Measurements from ENCODE around the gene TRIP6. TPM values are rescaled to one million over a fixed set of nuclear protein-coding genes. Genes with fewer than 3 reads are reported as not detected.

Gene TRIP6
- polyA plus RNA-seq, 4 donors: 3.4 to 35.7 (median 16.7) TPM

GRCh38 chr7:100873599-100874299 is 6.6 kb downstream of the TRIP6 start:
- H3K27ac ChIP-seq (ENCODE audit: low read depth in 1 of 3, low read length in 2 of 3): peak overlapping the region in 2 of 3 donors; percentile 86 to 99
- peak overlapping the region in 1 of 3 donors; percentile 86 for H3K4me3 ChIP-seq (ENCODE audit: low read depth in 1 of 3, low read length in 3 of 3)
- H3K27me3 ChIP-seq (ENCODE audit: control insufficient read depth in 3 of 3, insufficient read depth in 3 of 3, low read length in 3 of 3): no peaks in the 10 kb centered on the region
- no peaks in the 10 kb centered on the region for H3K9me3 ChIP-seq (ENCODE audit: control insufficient read depth in 2 of 2, insufficient read depth in 1 of 2, low read depth in 1 of 2, low read length in 1 of 2)
- WGBS, 3 donors: 95% methylated on average over 10 of the region's 10 CpGs
- no peak for DNase-seq
- FAIRE-seq: no peak
- H3K36me3 ChIP-seq (ENCODE audit: control insufficient read depth in 3 of 3, insufficient read depth in 2 of 3, low read depth in 1 of 3, low read length in 3 of 3): peaks cover 0 to 74% (median 2%) of the 10 kb centered on the region in 3 donors
- H3K4me1 ChIP-seq (ENCODE audit: control insufficient read depth in 3 of 3, insufficient read depth in 2 of 3, low read depth in 1 of 3, low read length in 2 of 3): peaks cover 3 to 20% (median 14%) of the 10 kb centered on the region in 3 donors

DNA sequence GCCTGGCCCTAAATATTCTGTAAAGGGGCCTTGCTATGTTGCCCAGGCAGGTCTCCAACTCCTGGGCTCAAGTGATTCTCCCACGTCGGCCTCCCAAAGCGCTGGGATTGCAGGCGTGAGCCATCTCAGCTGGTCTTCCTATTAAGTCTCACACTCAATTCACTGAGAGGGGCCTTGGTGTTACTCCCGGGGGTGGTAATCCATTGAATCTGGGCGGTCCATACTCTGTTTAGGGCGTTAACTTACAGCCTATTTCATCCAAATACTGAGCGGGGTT is 7.1 kb downstream of the TRIP6 start:
- Histone ChIP-seq H3K27ac (ENCODE audit: low read depth in 1 of 3, low read length in 2 of 3) (peak overlapping the region; percentile 81 to 99 (median 86)), H3K36me3 (ENCODE audit: control insufficient read depth in 3 of 3, insufficient read depth in 2 of 3, low read depth in 1 of 3, low read length in 3 of 3) (peaks cover 0 to 74% (median 2%) of the 10 kb centered on the region in 3 donors), H3K27me3 (ENCODE audit: control insufficient read depth in 3 of 3, insufficient read depth in 3 of 3, low read length in 3 of 3) (no peaks in the 10 kb centered on the region), H3K4me1 (ENCODE audit: control insufficient read depth in 3 of 3, insufficient read depth in 2 of 3, low read depth in 1 of 3, low read length in 2 of 3) (peaks cover 3 to 16% (median 14%) of the 10 kb centered on the region in 3 donors), H3K4me3 (ENCODE audit: low read depth in 1 of 3, low read length in 3 of 3) (peak overlapping the region in 2 of 3 donors; percentile 86 to 98), H3K9me3 (ENCODE audit: control insufficient read depth in 2 of 2, insufficient read depth in 1 of 2, low read depth in 1 of 2, low read length in 1 of 2) (no peaks in the 10 kb centered on the region)
- FAIRE-seq (no peak), DNase-seq (no peak)
- 48 to 61% (median 60%) methylated on average over 8 of the region's 8 CpGs for WGBS, 3 donors

GRCh38 chr7:100874577-100875355 is 7.6 kb downstream of the TRIP6 start, which contains the start of gene SRRT:
Gene SRRT (plus strand): TSS chr7:100875103. CDS start chr7:100875591, 488 bp downstream.
- peaks cover 0 to 77% (median 2%) of the 10 kb centered on the region in 3 donors for H3K36me3 ChIP-seq (ENCODE audit: control insufficient read depth in 3 of 3, insufficient read depth in 2 of 3, low read depth in 1 of 3, low read length in 3 of 3)
- FAIRE-seq: no peak
- WGBS, 3 donors: 2% methylated on average over 55 to 79 of the region's 79 CpGs
- H3K4me1 ChIP-seq (ENCODE audit: control insufficient read depth in 3 of 3, insufficient read depth in 2 of 3, low read depth in 1 of 3, low read length in 2 of 3): peaks cover 3 to 16% (median 14%) of the 10 kb centered on the region in 3 donors
- peak; percentile 98 to 99 for DNase-seq
- peak within 1 kb of the TSS; percentile 81 to 99 (median 86) for H3K27ac ChIP-seq (ENCODE audit: low read depth in 1 of 3, low read length in 2 of 3)
- H3K27me3 ChIP-seq (ENCODE audit: control insufficient read depth in 3 of 3, insufficient read depth in 3 of 3, low read length in 3 of 3): no peaks in the 10 kb centered on the region
- no peaks in the 10 kb centered on the region for H3K9me3 ChIP-seq (ENCODE audit: control insufficient read depth in 2 of 2, insufficient read depth in 1 of 2, low read depth in 1 of 2, low read length in 1 of 2)
- H3K4me3 ChIP-seq (ENCODE audit: low read depth in 1 of 3, low read length in 3 of 3): peak within 1 kb of the TSS; percentile 86 to 98 (median 93)

DNA sequence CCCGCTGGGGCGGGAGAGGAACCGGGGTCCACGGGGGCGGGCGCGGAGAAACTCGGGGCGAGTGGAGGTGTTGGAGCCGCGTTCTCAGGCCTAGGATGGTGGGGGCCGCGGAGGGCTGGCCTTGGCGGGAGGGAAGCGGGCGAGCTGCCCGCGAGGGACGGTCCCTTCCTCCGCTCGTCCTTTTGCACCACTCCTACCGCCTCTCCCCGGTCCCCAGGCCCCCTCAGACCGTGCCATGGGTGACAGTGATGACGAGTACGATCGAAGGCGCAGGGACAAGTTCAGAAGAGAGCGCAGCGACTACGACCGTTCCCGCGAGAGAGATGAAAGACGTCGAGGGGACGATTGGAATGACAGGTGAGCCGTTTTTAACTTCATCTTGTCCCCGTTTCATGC is 8.2 kb downstream of the TRIP6 start:
- WGBS, 3 donors: 0 to 1% (median 0%) methylated on average over 32 to 39 of the region's 39 CpGs
- DNase-seq: peak; percentile 33 to 65
- H3K36me3 ChIP-seq (ENCODE audit: control insufficient read depth in 3 of 3, insufficient read depth in 2 of 3, low read depth in 1 of 3, low read length in 3 of 3): peaks cover 0 to 78% (median 2%) of the 10 kb centered on the region in 3 donors
- H3K27ac ChIP-seq (ENCODE audit: low read depth in 1 of 3, low read length in 2 of 3): peak overlapping the region; percentile 58 to 93 (median 86)
- H3K9me3 ChIP-seq (ENCODE audit: control insufficient read depth in 2 of 2, insufficient read depth in 1 of 2, low read depth in 1 of 2, low read length in 1 of 2): no peaks in the 10 kb centered on the region
- H3K4me1 ChIP-seq (ENCODE audit: control insufficient read depth in 3 of 3, insufficient read depth in 2 of 3, low read depth in 1 of 3, low read length in 2 of 3): peaks cover 3 to 16% (median 14%) of the 10 kb centered on the region in 3 donors
- no peaks in the 10 kb centered on the region for H3K27me3 ChIP-seq (ENCODE audit: control insufficient read depth in 3 of 3, insufficient read depth in 3 of 3, low read length in 3 of 3)
- H3K4me3 ChIP-seq (ENCODE audit: low read depth in 1 of 3, low read length in 3 of 3): peak overlapping the region; percentile 86 to 98 (median 93)
- FAIRE-seq: no peak

DNA sequence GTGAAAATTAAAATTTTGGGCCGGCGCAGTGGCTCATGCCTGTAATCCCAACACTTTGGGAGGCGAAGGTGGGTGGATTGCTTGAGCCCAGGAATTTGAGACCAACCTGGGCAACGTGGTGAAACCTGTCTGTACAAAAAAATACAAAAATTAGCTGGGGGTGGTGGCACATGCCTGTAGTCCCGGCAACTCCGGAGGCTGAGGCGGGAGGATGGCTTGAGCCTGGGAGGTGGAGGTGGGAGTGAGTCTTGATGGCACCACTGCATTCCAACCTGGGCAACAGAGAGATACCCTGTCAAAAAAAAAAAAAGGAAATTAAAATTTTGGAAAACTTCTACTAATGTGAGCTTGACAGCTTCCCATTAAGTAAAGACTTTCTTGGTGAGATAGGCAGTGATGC is 10.8 kb downstream of the TRIP6 start:
- peaks cover 15 to 78% (median 15%) of the 10 kb centered on the region in 3 donors for H3K36me3 ChIP-seq (ENCODE audit: control insufficient read depth in 3 of 3, insufficient read depth in 2 of 3, low read depth in 1 of 3, low read length in 3 of 3)
- WGBS, 3 donors: 82 to 87% (median 82%) methylated on average over 7 of the region's 7 CpGs
- FAIRE-seq (no peak), DNase-seq (no peak)
- no peaks in the 10 kb centered on the region for H3K9me3 ChIP-seq (ENCODE audit: control insufficient read depth in 2 of 2, insufficient read depth in 1 of 2, low read depth in 1 of 2, low read length in 1 of 2)
- peaks cover 3 to 16% (median 14%) of the 10 kb centered on the region in 3 donors for H3K4me1 ChIP-seq (ENCODE audit: control insufficient read depth in 3 of 3, insufficient read depth in 2 of 3, low read depth in 1 of 3, low read length in 2 of 3)
- H3K27ac ChIP-seq (ENCODE audit: low read depth in 1 of 3, low read length in 2 of 3): no peak overlapping the region
- H3K4me3 ChIP-seq (ENCODE audit: low read depth in 1 of 3, low read length in 3 of 3): no peak overlapping the region
- no peaks in the 10 kb centered on the region for H3K27me3 ChIP-seq (ENCODE audit: control insufficient read depth in 3 of 3, insufficient read depth in 3 of 3, low read length in 3 of 3)

DNA sequence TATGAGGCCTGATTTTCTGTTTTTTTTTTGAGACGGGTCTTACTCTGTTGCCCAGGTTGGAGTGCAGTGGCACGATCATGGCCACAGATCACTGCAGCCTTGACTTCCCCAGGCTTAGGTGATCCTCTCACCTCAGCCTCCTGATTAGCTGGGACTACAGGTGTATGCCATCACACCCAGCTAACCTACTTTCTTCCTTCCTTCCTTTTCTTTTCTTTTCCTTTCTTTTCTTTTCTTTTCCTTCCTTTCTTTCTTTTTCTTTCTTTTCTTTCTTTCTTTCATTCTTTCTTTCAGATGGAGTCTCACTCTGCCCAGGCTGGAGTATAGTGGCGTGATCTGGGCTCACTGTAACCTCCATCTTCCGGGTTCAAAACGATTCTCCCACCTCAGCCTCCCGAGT is 11.5 kb downstream of the TRIP6 start:
- Histone ChIP-seq H3K27ac (ENCODE audit: low read depth in 1 of 3, low read length in 2 of 3) (no peak overlapping the region), H3K4me3 (ENCODE audit: low read depth in 1 of 3, low read length in 3 of 3) (no peak overlapping the region), H3K9me3 (ENCODE audit: control insufficient read depth in 2 of 2, insufficient read depth in 1 of 2, low read depth in 1 of 2, low read length in 1 of 2) (no peaks in the 10 kb centered on the region), H3K27me3 (ENCODE audit: control insufficient read depth in 3 of 3, insufficient read depth in 3 of 3, low read length in 3 of 3) (no peaks in the 10 kb centered on the region), H3K36me3 (ENCODE audit: control insufficient read depth in 3 of 3, insufficient read depth in 2 of 3, low read depth in 1 of 3, low read length in 3 of 3) (peaks cover 18 to 80% (median 22%) of the 10 kb centered on the region in 3 donors), H3K4me1 (ENCODE audit: control insufficient read depth in 3 of 3, insufficient read depth in 2 of 3, low read depth in 1 of 3, low read length in 2 of 3) (peaks cover 3 to 16% (median 14%) of the 10 kb centered on the region in 3 donors)
- WGBS, 3 donors: 64 to 81% (median 78%) methylated on average over 6 of the region's 6 CpGs
- FAIRE-seq: no peak
- no peak for DNase-seq

DNA sequence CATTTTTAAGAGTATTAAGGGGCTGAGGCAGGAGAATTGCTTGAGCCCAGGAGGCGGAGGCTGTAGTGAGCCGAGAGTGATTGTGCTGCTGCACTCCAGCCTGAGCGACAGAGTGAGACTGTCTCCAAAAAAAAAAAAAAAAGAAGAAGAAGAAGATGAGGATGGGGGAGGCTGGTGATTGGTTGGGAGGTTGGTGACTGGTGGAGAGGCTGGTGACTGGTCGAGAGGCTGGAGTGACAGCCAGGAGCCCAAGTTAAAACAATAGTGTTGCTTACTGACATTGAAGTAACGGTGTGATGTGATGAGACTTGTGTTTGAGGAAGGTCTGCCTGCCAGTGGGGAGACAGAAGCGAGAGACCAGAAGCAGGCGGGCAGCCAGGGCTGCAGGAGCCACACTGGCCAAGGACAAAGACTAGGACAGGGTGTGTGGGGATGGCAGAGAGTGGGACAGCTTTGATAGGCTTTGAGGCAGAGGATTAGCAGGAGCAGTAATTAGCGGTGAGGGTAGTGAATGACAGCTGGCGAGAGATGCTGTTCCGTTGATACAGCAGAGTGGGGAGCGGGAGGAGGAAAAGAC is 12.6 kb downstream of the TRIP6 start:
- Histone ChIP-seq H3K4me3 (ENCODE audit: low read depth in 1 of 3, low read length in 3 of 3) (no peak overlapping the region), H3K36me3 (ENCODE audit: control insufficient read depth in 3 of 3, insufficient read depth in 2 of 3, low read depth in 1 of 3, low read length in 3 of 3) (peaks cover 23 to 83% (median 28%) of the 10 kb centered on the region in 3 donors), H3K27ac (ENCODE audit: low read depth in 1 of 3, low read length in 2 of 3) (no peak overlapping the region), H3K9me3 (ENCODE audit: control insufficient read depth in 2 of 2, insufficient read depth in 1 of 2, low read depth in 1 of 2, low read length in 1 of 2) (no peaks in the 10 kb centered on the region), H3K27me3 (ENCODE audit: control insufficient read depth in 3 of 3, insufficient read depth in 3 of 3, low read length in 3 of 3) (no peaks in the 10 kb centered on the region), H3K4me1 (ENCODE audit: control insufficient read depth in 3 of 3, insufficient read depth in 2 of 3, low read depth in 1 of 3, low read length in 2 of 3) (peaks cover 3 to 14% (median 7%) of the 10 kb centered on the region in 3 donors)
- FAIRE-seq (no peak), DNase-seq (no peak)
- WGBS, 3 donors: 88 to 91% (median 89%) methylated on average over 11 of the region's 11 CpGs

DNA sequence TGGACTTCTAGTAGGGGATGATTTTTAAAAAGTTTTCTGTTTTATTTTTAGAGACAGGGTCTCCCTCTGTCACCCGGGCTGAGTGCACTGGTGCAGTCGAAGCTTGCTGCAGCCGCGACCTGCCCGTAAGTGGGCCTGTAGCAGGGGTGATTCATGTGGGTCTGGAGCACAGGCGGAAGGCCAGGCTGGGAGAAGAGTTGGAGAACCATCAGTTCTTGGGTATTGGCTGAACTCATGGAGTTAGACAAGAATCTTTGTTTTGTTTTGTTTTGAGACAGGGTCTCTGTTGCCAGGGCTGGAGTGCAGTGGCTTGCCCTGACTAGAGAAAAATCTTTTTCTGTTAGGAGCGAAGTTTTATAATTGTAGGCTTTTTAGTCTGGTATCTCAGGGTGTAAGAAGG is 13.5 kb downstream of the TRIP6 start:
- Histone ChIP-seq H3K36me3 (ENCODE audit: control insufficient read depth in 3 of 3, insufficient read depth in 2 of 3, low read depth in 1 of 3, low read length in 3 of 3) (peaks cover 30 to 91% (median 34%) of the 10 kb centered on the region in 3 donors), H3K9me3 (ENCODE audit: control insufficient read depth in 2 of 2, insufficient read depth in 1 of 2, low read depth in 1 of 2, low read length in 1 of 2) (no peaks in the 10 kb centered on the region), H3K4me3 (ENCODE audit: low read depth in 1 of 3, low read length in 3 of 3) (no peak overlapping the region), H3K27ac (ENCODE audit: low read depth in 1 of 3, low read length in 2 of 3) (no peak overlapping the region), H3K27me3 (ENCODE audit: control insufficient read depth in 3 of 3, insufficient read depth in 3 of 3, low read length in 3 of 3) (no peaks in the 10 kb centered on the region), H3K4me1 (ENCODE audit: control insufficient read depth in 3 of 3, insufficient read depth in 2 of 3, low read depth in 1 of 3, low read length in 2 of 3) (peaks cover 3 to 14% (median 13%) of the 10 kb centered on the region in 3 donors)
- DNase-seq (no peak), FAIRE-seq (no peak)
- WGBS, 3 donors: 87 to 95% (median 90%) methylated on average over 7 of the region's 7 CpGs
